GM12892 (cell line): ENCODE data around the gene PPIG.

Experiments
- DNase-seq: peaks from one replicate; pipeline ENCODE4 v3.0.0; 2011; ENCODE audit not compliant: insufficient read length
- FAIRE-seq: peaks from 2 replicates; lab custom pipeline; 2011; peaks lifted over from hg19 to GRCh38; lab: Jason Lieb, UNC
- POLR2A ChIP-seq: IDR thresholded peaks from 2 replicates; pipeline ENCODE4 v1.6.1; 2011; ENCODE audit warnings: low read depth, low read length, control low read depth
- POLR2AphosphoS5 ChIP-seq: IDR thresholded peaks from 2 replicates; pipeline ENCODE4 v1.6.1; 2011; ENCODE audit warnings: low read depth, low read length, control low read depth
- TAF1 ChIP-seq: IDR thresholded peaks from 2 replicates; pipeline ENCODE4 v1.6.1; 2011; ENCODE audit warnings: low read depth, mild to moderate bottlenecking, control low read depth, low read length, borderline replicate concordance

PPIG gene

DNA sequence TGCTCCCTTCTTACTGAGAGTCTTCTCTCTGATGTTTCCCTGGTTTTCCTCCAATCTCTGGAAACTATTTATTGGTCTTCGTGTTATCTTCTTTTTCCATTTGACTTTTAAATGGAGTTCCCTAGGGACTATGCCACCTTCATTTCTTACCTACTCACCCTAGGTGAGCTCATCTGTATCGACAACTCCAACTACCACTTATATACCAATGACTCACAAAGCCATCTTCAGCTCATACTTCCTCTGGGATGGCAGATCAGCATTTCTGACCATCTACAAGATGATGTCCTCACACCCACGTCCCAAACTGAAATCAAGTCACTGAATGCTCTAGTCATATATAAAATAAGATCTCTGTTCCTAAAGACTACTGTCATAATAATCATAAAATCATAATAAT lies 69.5 kb downstream of the PPIG start:
- DNase-seq = no peak
- FAIRE-seq = no peak
- TF ChIP-seq TAF1 (no peak), POLR2A (no peak), POLR2AphosphoS5 (no peak)

DNA sequence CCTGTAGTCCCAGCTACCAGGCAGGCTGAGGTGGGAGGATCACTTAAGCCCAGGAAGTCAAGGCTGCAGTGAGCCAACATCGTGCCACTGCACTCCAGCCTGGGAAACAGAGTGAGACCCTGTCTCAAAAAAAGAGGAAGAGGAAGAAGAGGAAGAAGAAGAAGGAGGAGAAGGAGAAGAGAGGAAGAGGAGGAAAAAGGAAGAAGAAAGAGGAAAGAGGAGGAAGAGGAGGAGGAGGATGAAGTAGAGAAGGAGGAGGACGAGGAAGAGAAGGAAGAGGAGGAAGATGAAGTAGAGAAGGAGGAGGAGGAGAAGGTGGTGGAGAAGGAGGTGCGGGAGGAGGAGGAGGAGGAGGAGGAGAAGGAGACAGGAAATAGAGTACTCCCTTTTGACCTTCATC lies 72.0 kb downstream of the PPIG start:
- DNase-seq (no peak), FAIRE-seq (no peak)
- no peak for TF ChIP-seq TAF1
- TF ChIP-seq POLR2A = no peak
- TF ChIP-seq POLR2AphosphoS5 = no peak

DNA sequence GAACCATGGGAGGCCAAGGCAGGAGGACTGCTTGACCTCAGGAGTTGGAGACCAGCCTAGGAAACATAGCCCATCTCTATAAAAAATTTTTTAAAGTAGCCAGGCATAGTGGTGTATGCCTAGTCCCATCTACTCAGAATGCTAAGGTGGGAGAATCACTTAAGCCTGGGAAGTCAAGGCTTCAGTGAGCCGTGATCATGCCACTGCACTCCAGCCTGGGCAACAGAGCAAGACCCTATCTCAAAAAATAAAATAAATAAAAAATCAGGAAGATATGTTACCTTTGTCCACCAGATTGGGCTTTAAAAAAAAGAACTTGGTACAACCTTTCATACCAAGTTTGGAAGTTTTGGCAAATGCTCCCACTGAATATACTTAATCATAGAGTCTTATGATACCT lies 74.7 kb downstream of the PPIG start:
- FAIRE-seq (no peak), DNase-seq (no peak)
- TF ChIP-seq POLR2A = no peak
- no peak for TF ChIP-seq POLR2AphosphoS5
- TF ChIP-seq TAF1 = no peak

DNA sequence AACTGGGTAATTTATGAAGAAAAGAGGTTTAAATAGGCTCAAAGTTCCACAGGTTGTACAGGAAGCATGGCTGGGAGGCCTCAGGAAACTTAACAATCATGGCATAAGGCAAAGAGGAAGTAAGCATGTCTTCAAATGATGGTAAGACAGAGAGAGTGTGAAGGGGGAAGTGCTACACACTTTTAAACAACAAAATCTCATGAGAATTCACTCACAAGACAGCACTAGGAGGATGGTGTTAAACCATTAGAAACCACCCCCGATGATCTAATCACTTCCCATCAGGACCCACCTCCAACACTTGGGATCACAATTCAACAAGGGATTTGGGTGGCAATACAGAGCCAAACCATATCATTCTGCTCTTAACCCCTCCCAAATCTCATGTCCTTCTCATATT lies 75.2 kb downstream of the PPIG start:
- TF ChIP-seq POLR2AphosphoS5 = no peak
- TF ChIP-seq TAF1 = no peak
- DNase-seq = no peak
- peak; percentile 30 for FAIRE-seq

DNA sequence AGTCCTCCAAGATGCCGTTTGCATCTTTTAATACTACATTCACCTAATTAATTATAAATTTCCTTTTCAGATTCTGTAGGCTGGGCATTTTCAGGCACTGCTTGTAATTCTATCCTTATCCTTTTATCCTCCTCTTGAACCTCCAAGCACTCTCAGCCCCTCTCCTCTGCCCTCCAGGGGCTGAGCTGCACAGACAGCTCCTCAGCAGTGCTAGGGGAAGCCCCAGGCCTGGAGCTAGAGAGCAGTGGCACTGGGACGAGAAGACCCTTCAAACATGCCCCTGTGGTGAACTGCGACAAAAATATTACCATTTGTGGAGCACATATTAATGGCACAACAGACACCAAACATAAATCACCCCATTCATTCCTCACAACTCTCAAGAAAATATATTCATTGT lies 77.1 kb downstream of the PPIG start:
- no peak for DNase-seq
- TF ChIP-seq POLR2AphosphoS5 (no peak), TAF1 (no peak), POLR2A (no peak)
- FAIRE-seq = no peak

DNA sequence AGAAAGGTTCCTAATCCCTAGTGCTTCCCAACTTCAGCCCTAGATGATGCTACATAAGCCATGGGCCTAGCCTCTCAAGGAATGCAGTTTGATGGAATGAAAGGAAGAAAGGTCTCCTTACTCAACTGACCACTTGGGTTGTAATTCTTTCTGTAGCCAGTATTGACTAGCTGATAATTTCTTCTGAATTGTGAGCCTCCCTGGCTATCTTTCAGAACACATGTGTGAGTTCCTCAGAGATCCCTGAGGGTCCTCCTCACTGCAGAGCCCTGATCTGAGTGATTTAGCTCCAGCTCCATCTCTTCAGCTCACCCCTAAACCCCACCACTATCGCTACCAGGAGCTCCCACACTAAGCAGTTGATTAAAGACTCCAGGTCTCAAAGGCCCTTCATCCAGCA lies 78.6 kb downstream of the PPIG start:
- no peak for FAIRE-seq
- TF ChIP-seq POLR2AphosphoS5 (no peak), POLR2A (no peak), TAF1 (no peak)
- DNase-seq = no peak

DNA sequence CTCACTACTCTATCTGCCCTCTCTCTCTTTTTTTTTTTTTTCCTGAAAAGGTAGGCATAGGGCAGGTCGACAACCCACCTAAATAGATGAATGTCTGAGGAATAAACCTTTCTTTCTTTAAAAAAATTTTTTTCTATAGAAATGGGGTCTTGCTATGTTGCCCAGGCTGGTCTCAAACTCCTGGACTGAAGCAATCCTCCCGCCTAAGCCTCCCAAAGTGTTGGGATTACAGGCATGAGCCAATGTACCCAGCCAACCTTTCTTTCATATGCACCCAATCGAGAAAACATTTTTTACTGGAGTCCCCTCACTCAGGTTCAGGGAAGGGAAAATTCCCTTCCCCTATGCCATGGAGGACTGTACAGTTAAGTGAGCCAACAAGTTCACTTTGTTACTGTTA lies 79.1 kb downstream of the PPIG start:
- DNase-seq = no peak
- TF ChIP-seq TAF1 = no peak
- no peak for TF ChIP-seq POLR2AphosphoS5
- no peak for TF ChIP-seq POLR2A
- no peak for FAIRE-seq

DNA sequence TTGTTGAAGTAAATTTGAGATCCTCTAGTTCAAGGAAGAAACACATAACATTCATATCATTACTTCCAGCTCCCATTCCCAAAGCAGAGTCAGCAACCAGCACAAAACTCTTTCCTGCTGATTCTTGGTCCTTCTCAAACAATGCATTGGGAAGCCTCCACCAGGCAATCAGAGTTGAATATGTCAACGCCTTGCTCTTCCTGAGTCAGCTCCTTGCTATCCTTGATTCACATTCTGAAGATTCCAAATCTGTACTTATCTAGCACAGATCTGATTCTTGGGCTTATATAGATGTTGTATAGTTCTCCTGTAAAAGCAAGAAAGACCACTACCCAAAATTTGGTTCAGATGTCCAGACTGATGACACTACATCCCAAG lies 80.4 kb downstream of the PPIG start:
- no peak for TF ChIP-seq POLR2AphosphoS5
- TF ChIP-seq TAF1 = no peak
- TF ChIP-seq POLR2A = no peak
- FAIRE-seq = no peak

DNA sequence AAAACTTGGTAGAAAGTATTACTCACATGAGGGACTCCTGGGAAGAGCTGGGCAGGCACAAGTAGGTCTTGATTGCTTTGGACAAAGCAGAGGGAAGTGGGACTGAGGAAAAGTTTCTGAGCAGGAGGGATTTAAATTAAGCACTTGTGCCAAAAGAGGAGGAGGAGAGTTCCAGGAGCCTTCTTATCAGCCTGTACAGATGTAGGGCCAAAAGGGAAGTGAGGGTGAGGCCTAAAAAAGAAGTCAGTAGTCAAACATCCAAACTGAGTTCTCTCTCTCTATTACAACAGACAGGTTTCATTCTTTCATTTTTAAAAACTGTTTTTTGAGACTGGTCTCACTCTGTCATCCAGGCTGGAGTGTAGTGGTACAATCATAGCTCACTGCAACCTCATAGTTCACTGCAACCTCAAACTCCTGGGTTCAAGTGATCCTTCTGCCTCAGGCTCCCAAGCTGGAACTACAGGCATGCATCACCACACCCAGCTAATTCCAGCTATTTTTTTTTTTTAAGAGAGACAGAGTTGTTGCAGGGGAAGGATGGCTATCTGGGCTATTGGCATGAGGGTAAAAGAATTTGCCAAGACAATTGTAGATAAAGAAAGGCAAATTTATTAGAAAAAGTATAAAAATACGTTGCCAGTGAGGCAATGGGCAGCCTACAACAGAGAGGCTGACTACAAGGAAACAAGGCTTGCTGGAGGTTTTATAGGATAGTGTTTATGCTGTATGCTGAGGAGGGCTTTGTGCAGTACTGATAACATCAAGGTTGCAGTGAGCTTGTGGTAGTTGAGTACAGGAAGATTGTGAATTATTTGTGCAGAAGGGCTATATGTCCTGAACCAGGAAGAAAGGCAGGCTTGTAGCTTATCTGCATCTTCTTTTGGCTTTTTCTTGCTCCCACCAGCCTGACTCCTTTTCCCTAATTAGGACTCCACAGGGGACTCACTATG lies 81.1 kb downstream of the PPIG start:
- FAIRE-seq (no peak), DNase-seq (no peak)
- no peak for TF ChIP-seq TAF1
- no peak for TF ChIP-seq POLR2AphosphoS5
- TF ChIP-seq POLR2A = no peak

More for the DNA sequence above, 80.4 kb downstream of the PPIG start:
- DNase-seq = no peak

DNA sequence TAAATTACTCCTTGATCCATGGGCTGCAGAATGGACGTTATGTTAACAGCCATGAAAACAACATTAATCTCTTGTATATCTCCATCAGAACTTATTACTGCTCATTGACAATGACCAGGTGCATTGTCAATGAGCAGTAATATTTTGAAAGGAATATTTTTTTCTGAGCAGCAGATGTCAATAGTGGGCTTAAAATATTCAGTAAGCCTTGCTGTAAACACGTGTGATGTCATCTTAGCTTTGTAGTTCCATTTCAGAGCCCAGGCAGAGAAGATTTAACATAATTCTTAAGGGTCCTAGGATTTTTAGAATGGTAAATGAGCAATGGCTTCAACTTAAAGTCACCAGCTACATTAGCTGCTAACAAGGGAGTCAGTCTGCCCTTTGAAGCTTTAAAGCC lies 83.4 kb downstream of the PPIG start:
- DNase-seq (no peak), FAIRE-seq (no peak)
- TF ChIP-seq POLR2AphosphoS5 (no peak), TAF1 (no peak), POLR2A (no peak)

DNA sequence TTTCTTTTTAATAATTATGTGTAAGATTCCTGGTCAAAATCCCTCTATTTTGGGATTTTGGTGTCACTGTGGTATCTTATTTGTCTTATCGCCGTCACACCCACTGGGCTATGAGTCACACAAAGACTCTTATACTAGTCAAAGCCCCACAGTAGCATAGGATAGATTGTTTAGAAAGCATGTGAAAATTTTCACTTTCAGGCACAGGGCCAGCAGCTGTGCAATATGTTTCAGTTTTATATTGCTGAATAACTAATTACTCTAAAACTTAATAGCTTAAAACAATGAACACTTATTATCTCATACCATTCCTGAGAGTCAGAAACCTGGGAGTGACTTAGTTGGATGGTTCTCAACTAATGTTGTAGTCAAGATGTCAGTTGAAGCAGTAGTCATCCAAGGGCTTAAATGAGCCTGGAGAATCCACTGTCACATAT lies 86.1 kb downstream of the PPIG start:
- FAIRE-seq = no peak
- TF ChIP-seq POLR2AphosphoS5 = no peak
- no peak for TF ChIP-seq POLR2A
- TF ChIP-seq TAF1 = no peak
- DNase-seq = no peak

DNA sequence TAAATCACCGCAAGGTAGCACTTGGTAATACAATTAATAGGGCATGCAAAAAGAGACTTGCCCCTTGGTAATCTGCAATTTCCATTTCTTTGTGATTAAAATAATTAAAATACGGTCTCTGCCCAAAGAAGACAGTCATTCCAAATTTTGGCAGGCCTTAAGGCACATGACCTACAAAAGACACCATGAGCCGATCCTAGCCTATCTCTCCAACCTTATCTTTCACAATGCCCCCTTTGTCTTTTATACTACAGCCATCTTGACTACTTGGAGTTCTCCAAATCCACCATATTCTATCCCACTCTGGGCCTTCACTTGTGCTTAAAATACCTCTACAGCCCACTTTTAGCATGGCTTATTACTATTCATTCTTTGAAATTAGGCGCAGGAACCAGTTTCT lies 86.8 kb downstream of the PPIG start:
- TF ChIP-seq POLR2A = no peak
- no peak for TF ChIP-seq TAF1
- TF ChIP-seq POLR2AphosphoS5 = no peak
- no peak for FAIRE-seq
- DNase-seq = no peak

DNA sequence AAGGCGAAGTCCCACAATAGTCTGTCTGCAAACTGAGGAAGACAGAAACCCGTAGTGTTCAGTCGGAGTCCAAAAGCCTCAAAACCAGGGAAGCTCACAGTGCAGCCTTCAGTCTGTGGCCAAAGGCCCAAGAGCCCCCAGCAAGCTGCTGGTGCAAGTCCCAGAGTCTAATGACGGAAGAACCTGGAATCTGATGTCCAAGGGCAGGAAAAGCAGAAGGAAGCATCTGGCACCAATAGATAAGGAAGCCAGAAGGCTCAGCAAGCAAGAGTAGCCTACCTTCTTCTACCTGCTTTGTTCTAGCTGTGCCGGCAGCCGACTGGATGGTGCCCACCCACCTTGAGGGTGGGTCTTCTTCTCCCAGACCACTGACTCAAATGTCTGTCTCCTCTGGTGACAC lies 88.3 kb downstream of the PPIG start:
- no peak for FAIRE-seq
- TF ChIP-seq POLR2A (no peak), TAF1 (no peak), POLR2AphosphoS5 (no peak)
- DNase-seq = no peak
